Putamen (tissue), 1 donor: Measurements from ENCODE around the gene COPB1.
A peak's percentile ranks its signal among the peaks of the same experiment; 100 is the strongest.

Source experiments
- DNase-seq: peaks from one replicate; pipeline ENCODE4 v3.0.0-alpha.2; 2016; ENCODE audit warnings: low spot score

COPB1 gene

GRCh38 chr11:14425621-14426020 is 74.0 kb downstream of the COPB1 start:
- DNase-seq, result no peak

- no peak for DNase-seq
These were observed 75.5 kb downstream of the COPB1 start for GRCh38 chr11:14424096-14424495.

GRCh38 chr11:14423633-14424032 is 76.0 kb downstream of the COPB1 start:
- no peak for DNase-seq

GRCh38 chr11:14422814-14423182 is 76.8 kb downstream of the COPB1 start:
- no peak for DNase-seq

GRCh38 chr11:14422052-14422813 is 77.4 kb downstream of the COPB1 start:
- no peak for DNase-seq

- DNase-seq, result no peak
These were observed 79.4 kb downstream of the COPB1 start for GRCh38 chr11:14420223-14420622.

- DNase-seq, result no peak
These were observed 80.7 kb downstream of the COPB1 start for GRCh38 chr11:14418801-14419417.

GRCh38 chr11:14417617-14418374 is 81.8 kb downstream of the COPB1 start:
- DNase-seq, result no peak

GRCh38 chr11:14417186-14417585 is 82.4 kb downstream of the COPB1 start:
- no peak for DNase-seq

- DNase-seq, result no peak
These were observed 84.8 kb downstream of the COPB1 start for GRCh38 chr11:14414470-14415461.

GRCh38 chr11:14413307-14414069 is 86.1 kb downstream of the COPB1 start:
- DNase-seq, result peak; percentile 47

GRCh38 chr11:14411818-14412217 is 87.8 kb downstream of the COPB1 start:
- DNase-seq, result no peak

- no peak for DNase-seq
These were observed 89.7 kb downstream of the COPB1 start for GRCh38 chr11:14409891-14410290.

- DNase-seq, result no peak
These were observed 91.0 kb downstream of the COPB1 start for GRCh38 chr11:14408612-14409011.
